Small intestine (tissue), 7 donors: ENCODE measurements around the gene RNPS1. TPM values are rescaled to one million over a fixed set of nuclear protein-coding genes. Genes with fewer than 3 reads are reported as not detected.

Source experiments
- DNase-seq, 2 donors: peaks; one replicate each; pipeline versions ENCODE4 v3.0.0 to v3.0.0-alpha.2; 2013
- FAIRE-seq: peaks from 2 replicates; lab custom pipeline; 2012; peaks lifted over from hg19 to GRCh38; lab: Jason Lieb, UNC
- H3K27ac ChIP-seq, 3 donors: one replicate each; pipeline ENCODE4 v1.5.1; 2013; ENCODE audit warnings: low read length in 2 of 3, mild to moderate bottlenecking in 2 of 3, control low read depth in 1 of 3, inconsistent platforms in 1 of 3, low read depth in 1 of 3, moderate library complexity in 1 of 3
- H3K27me3 ChIP-seq, 3 donors: one replicate each; pipeline ENCODE4 v1.6.1; 2013; ENCODE audit warnings: low read length in 3 of 3, inconsistent platforms in 1 of 3; ENCODE audit not compliant: control insufficient read depth in 3 of 3, insufficient read depth in 3 of 3
- H3K36me3 ChIP-seq, 3 donors: one replicate each; pipeline ENCODE4 v1.6.1; 2013; ENCODE audit warnings: low read length in 3 of 3, inconsistent platforms in 1 of 3, low read depth in 1 of 3, mild to moderate bottlenecking in 1 of 3, moderate library complexity in 1 of 3; ENCODE audit not compliant: control insufficient read depth in 3 of 3, insufficient read depth in 2 of 3
- H3K4me1 ChIP-seq, 3 donors: one replicate each; pipeline ENCODE4 v1.6.1; 2013; ENCODE audit warnings: low read length in 2 of 3, inconsistent platforms in 1 of 3, low read depth in 1 of 3, mild to moderate bottlenecking in 1 of 3, moderate library complexity in 1 of 3; ENCODE audit not compliant: control insufficient read depth in 3 of 3, insufficient read depth in 2 of 3
- H3K4me3 ChIP-seq, 3 donors: one replicate each; pipeline ENCODE4 v1.5.1; 2013; ENCODE audit warnings: low read length in 3 of 3, control low read depth in 1 of 3, inconsistent platforms in 1 of 3, low read depth in 1 of 3, mild to moderate bottlenecking in 1 of 3, moderate library complexity in 1 of 3
- H3K9me3 ChIP-seq, 2 donors: one replicate each; pipeline ENCODE4 v1.6.1; 2013; ENCODE audit warnings: low read depth in 1 of 2, low read length in 1 of 2; ENCODE audit not compliant: control insufficient read depth in 2 of 2, insufficient read depth in 1 of 2
- WGBS, 3 donors: extraction: QIAGEN DNeasy Blood & Tissue Kit; methylation state at CpG; one replicate each; pipeline ENCODE4 v1.1.7; 2013; 5-methylcytosine and 5-hydroxymethylcytosine counted together
- polyA plus RNA-seq, 4 donors: library from polyadenylated mRNA; stranded (reverse) in 3 of 4; unstranded in 1 of 4; fragments of 200-250 nt in 3 of 4; fragments of 120-200 nt in 1 of 4; gene quantifications; one replicate each; pipeline versions ENCODE4 v1.2.1 to v1.2.3, GENCODE V29; 2013
- donor health status: healthy with polysubstance abuse.
- donor health status: control.
- donor health status: control.
- donor health status: Bipolar disorder and iron deficiency.
- donor health status: healthy.

The RNPS1 gene
- polyA plus RNA-seq, 4 donors: 91.7 to 166 (median 138) TPM

DNA sequence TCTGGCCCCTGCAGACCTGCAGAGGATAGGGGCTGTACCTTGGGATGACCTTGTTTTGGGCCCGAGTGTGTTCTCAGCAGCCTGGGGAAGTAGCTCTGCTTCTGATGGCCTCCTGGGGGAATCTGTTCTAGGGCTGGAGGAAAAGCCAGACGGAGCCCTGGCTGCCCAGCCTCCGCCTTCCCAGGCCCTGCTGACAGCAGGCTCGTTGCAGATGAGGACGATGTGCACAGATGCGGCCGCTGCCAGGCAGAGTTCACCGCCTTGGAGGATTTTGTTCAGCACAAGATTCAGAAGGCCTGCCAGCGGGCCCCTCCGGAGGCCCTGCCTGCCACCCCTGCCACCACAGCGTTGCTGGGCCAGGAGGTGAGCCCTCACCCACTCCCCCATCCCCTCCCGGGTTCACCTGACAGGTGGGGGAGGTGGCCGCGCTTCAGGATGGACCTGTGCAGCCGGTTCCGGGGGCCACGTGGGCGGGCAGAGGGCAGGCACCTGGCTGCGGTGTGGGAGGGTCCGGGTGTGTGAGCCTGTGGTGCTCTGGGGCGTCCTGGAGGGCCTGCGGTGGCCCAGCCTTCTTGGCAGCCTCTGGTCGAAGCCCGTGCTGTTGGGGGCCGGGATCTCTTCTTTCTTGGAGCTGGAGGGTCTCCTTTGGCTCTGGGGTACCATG, 39.6 kb downstream of the RNPS1 start:
- Histone ChIP-seq H3K36me3 (peaks cover 8 to 72% (median 17%) of the 10 kb centered on the region in 3 donors), H3K4me1 (peaks cover 0 to 9% (median 2%) of the 10 kb centered on the region in 3 donors), H3K27me3 (no peaks in the 10 kb centered on the region), H3K9me3 (no peaks in the 10 kb centered on the region), H3K27ac (no peak overlapping the region), H3K4me3 (no peak overlapping the region)
- FAIRE-seq: no peak
- WGBS, 3 donors: 90 to 92% (median 90%) methylated on average over 21 to 25 of the region's 25 CpGs
- no peak for DNase-seq

DNA sequence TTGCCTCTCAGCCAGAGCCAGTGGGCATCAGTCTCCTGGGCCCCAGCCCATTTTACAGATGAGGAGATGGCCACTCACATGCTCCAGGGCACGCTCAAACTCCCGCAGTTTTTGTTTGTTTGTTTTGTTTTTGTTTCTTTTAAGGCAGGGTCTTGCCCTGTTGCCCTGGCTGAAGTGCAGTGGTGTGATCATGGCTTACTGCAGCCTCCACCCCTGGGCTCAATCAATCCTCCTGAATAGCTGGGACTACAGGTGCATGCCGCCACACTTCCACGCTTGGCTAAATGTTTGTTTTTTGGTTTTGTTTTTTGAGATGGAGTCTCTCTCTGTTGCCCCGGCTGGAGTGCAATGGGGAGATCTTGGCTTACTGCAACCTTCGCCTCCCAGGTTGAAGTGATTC, 41.0 kb downstream of the RNPS1 start:
- DNase-seq (no peak), FAIRE-seq (no peak)
- Histone ChIP-seq H3K36me3 (peaks cover 6 to 59% (median 8%) of the 10 kb centered on the region in 3 donors), H3K27me3 (no peaks in the 10 kb centered on the region), H3K4me1 (peaks cover 0 to 11% (median 2%) of the 10 kb centered on the region in 3 donors), H3K9me3 (no peaks in the 10 kb centered on the region), H3K4me3 (no peak overlapping the region), H3K27ac (no peak overlapping the region)
- WGBS, 3 donors: 90 to 94% (median 94%) methylated on average over 6 of the region's 6 CpGs

DNA sequence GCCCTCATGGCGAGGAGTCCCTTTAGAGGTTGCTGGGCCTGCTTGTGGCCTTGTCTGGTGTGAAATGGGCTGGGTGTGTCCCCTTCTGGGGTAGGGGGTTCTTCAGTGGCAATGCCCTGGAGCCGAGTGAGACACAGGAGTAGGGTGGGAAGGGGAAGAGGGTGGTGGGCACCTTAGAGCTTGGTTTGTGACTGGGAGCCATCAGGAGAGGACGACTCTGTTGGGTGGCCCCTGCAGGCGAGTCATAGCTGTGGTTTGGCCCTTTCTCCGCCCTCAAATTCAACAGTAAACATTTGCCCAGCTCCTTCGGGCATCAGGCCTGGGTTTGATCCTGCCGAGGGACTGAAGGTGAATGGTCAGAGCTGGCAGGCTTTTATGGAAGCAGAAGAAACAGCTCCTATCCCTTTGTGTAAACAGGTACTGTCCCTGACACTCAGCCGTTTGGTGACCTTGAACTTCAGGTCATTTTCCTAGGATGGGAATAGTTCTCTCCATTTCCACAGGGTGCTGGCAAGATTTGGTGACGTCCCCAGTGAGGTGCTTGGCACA, 41.6 kb downstream of the RNPS1 start:
- H3K36me3 ChIP-seq: peaks cover 4 to 53% (median 8%) of the 10 kb centered on the region in 3 donors
- FAIRE-seq: no peak
- no peak overlapping the region for H3K27ac ChIP-seq
- no peaks in the 10 kb centered on the region for H3K27me3 ChIP-seq
- no peak overlapping the region for H3K4me3 ChIP-seq
- DNase-seq: no peak
- no peaks in the 10 kb centered on the region for H3K9me3 ChIP-seq
- H3K4me1 ChIP-seq: peaks cover 0 to 11% (median 2%) of the 10 kb centered on the region in 3 donors
- 46 to 67% (median 54%) methylated on average over 9 of the region's 9 CpGs for WGBS, 3 donors

DNA sequence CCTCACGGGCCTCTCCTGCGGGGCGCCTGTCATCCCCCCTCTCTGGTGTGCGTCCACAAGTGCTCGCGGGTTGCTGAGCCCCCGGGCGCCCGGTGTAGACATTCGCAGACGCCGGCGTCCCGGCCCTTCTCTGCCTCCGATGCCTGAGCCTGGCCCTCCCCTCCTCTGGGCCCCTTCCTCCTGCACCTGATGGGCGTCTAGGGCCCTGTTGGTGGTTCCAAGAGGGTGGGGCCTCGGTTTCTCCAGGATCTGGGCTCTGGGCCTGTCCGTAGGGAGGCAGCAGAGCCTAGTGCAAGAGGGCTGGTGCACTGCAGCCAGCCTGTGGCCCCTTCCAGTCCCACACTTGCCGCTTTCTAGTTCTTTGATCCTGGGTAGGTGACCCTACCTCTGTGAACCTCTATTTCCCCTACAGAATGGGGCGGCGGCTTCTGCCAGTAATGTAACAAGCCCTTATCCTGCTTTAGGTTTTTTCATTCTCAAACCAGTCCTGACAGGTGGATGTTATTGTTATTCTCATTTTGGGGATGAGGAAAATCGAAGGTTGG, 43.9 kb downstream of the RNPS1 start:
- H3K27ac ChIP-seq: peak overlapping the region; percentile 73 to 89 (median 87)
- WGBS, 3 donors: 3 to 4% (median 4%) methylated on average over 18 to 22 of the region's 22 CpGs

DNA sequence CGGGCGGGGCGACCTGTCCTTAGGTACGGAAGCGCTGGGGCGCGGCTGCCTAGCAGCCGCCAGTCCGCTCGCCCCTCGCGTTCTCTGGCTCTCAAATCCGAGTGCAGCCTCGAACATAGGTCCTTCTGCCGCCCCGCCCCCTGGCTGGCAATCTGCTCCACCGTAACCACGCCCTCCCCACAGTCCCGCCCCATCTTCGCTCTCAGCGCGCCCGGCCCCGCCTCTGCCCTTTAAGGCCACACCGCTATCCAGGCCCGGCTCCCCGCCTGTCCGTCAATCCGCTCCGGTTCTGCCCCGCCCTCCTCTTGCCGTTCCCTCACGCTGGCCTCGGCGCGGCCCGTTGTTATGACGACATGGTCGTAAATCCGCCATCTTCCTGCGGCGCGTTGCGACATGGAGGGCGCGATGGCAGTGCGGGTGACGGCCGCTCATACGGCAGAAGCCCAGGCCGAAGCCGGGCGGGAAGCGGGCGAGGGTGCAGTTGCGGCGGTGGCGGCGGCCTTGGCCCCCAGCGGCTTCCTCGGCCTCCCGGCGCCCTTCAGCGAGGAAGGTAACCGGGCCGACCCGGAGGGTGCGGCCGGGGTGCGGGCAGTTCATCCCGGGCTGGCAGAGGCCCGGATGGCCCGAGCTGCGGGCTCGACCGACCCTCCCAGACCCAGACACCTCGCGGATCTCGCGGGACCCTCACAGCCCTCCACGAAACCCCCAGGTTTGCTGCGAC, 44.5 kb downstream of the RNPS1 start, which contains the start of gene E4F1:
Gene E4F1, plus strand, starts transcription at position 371 of the 721 bp plus-strand sequence. Its CDS starts 23 bp downstream, at position 394.
- H3K4me3 ChIP-seq: peak within 1 kb of the TSS; percentile 83 to 99 (median 86)
- peaks cover 0 to 11% (median 2%) of the 10 kb centered on the region in 3 donors for H3K4me1 ChIP-seq
- FAIRE-seq (no peak), DNase-seq (peak; percentile 99 to 100)
- no peaks in the 10 kb centered on the region for H3K9me3 ChIP-seq
- H3K36me3 ChIP-seq: peaks cover 0 to 23% (median 0%) of the 10 kb centered on the region in 3 donors
- 0 to 1% (median 0%) methylated on average over 68 to 82 of the region's 82 CpGs for WGBS, 3 donors
- peak within 1 kb of the TSS; percentile 73 to 89 (median 87) for H3K27ac ChIP-seq
- H3K27me3 ChIP-seq: no peaks in the 10 kb centered on the region

More for the DNA sequence above, 43.9 kb downstream of the RNPS1 start:
- Histone ChIP-seq H3K4me1 (peaks cover 0 to 11% (median 2%) of the 10 kb centered on the region in 3 donors), H3K36me3 (peaks cover 0 to 30% (median 3%) of the 10 kb centered on the region in 3 donors), H3K9me3 (no peaks in the 10 kb centered on the region), H3K27me3 (no peaks in the 10 kb centered on the region), H3K4me3 (peak overlapping the region; percentile 83 to 99 (median 86))
- DNase-seq: peak; percentile 65 to 68
- no peak for FAIRE-seq

DNA sequence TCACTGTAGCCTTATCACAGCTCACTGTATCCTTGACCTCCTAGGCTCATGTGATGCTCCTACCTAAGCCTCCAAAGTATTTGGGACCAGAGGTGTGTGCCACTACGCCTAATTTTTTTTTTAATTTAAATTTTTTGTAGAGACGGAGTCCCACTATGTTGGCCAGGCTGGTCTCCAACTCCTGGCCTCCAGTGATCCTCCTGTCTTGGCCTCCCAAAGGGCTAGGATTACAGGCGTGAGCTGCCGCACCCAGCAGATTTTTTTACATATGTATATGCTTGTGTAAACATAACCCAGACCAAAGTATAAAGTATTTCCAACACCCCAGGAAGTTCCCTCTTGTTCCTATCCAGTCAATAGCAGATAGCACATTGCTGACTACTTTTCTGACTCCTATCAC, 51.6 kb downstream of the RNPS1 start:
- Histone ChIP-seq H3K36me3 (peaks cover 0 to 17% (median 0%) of the 10 kb centered on the region in 3 donors), H3K27ac (no peak overlapping the region), H3K4me3 (no peak overlapping the region), H3K9me3 (no peaks in the 10 kb centered on the region), H3K4me1 (peaks cover 2 to 19% (median 6%) of the 10 kb centered on the region in 3 donors), H3K27me3 (no peaks in the 10 kb centered on the region)
- WGBS, 3 donors: 77 to 86% (median 80%) methylated on average over 4 of the region's 4 CpGs
- FAIRE-seq (no peak), DNase-seq (peak; percentile 21 to 40)

DNA sequence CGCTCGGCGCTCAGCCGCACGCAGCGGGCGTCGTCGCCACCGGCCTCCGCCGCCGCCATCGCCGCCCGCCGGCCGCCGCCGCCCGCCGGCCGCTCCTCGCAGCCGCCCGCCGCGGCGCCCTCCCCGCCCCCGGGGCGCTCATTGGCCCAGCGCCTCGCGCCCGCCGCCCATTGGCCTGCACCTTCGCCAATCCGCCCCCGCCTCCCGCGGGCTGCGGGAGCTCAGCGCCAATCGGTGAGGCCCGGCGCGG, 53.3 kb downstream of the RNPS1 start, which contains the start of gene PGP:
Gene PGP, minus strand, starts transcription at position 122 of the 250 bp plus-strand sequence. Its CDS starts 63 bp downstream, at position 59.
- FAIRE-seq (no peak), DNase-seq (no peak)
- Histone ChIP-seq H3K4me3 (peak within 1 kb of the TSS; percentile 58 to 86 (median 73)), H3K27me3 (no peaks in the 10 kb centered on the region), H3K27ac (peak within 1 kb of the TSS; percentile 90 to 97 (median 91)), H3K9me3 (no peaks in the 10 kb centered on the region), H3K4me1 (peaks cover 2 to 19% (median 6%) of the 10 kb centered on the region in 3 donors), H3K36me3 (peaks cover 0 to 31% (median 0%) of the 10 kb centered on the region in 3 donors)
- WGBS, 3 donors: 0 to 1% (median 0%) methylated on average over 9 to 48 of the region's 48 CpGs
